Hippocampal formation (tissue), 2 donors: ENCODE measurements around the gene FAM149B1.

Source experiments
- DNase-seq, 2 donors: peaks; one replicate each; lab custom pipeline; 2025; lab: John Stamatoyannopoulos, UW

The FAM149B1 gene

DNA sequence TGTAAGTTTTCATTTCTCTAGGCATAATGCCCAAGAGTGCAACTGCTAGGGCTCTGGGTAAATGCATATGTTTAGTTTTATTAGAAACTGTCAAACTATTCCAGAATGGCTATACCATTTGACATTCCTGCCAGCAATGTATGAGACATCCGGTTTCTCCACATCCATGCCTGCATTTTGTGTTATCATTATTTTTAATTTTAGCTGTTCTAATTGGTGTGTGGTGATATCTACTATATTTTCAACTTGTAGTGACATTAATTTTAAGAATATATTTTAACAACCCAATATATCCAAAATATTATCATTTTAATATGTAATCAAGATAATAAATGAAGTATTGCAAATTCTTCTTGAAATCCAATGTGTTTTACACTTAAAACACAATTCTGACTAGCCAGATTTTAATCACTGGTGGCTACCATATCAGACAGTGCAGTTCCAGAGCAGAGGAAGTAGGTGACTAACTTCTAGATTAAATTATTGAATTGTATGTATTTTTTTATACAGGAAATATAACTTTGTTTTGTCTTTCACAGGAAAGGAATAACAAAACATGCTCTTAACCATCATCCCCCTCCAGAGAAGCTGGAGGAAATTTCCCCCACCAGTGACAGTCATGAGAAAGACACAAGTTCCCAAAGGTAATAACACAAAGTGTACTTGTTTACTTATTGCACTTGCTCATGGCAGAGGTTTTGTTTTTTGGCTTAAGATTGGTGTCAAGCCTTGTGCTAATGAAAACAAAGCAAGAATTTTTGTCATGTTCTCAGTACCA is 6.4 kb downstream of the FAM149B1 start:
- DNase-seq: no peak

DNA sequence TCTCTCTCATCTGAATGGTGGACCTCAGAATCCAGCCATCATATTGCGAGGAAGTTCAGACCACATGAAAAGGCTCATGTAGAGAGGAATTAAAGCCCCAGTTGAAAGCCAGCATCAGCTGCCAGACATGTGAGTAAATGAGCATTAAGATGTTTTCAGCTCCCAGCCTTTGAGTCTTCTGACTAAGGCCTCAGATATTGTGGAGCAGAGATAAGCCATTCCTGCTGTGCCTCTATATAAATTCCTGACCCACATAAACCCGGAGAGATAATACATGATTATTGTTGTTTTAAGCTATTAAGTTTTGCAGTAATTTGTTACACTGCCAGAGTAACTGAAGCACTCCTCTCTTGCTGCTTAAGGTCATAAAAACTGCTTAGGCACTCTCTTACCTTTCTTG is 14.6 kb downstream of the FAM149B1 start:
- no peak for DNase-seq

DNA sequence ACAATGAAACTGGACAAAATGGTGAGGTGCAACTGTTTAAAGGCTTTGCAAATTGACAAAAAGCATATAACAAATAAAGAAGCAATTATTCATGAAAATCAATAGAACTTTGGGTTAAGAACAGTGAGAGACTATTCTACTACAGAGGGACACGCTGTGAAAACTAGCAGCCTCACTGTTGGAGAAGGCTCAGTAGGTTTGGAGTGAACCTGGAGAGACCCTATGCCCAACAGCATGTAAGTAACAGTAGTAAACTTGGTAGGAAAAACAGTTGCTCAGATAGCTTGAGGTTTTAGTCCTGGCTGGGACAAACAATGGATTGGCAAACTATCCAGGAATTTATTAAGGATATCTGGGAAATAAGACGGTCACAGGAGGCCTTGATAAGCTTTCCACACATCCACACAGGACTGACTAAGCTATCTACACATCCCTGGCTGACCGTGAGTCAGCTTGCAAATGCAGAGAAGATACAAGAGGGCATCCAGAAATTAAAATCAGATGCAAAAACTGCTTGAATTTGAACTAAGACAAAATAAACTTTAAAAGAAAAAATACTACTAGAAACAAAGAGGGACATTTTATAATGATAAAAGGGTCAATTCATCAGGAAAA is 15.9 kb downstream of the FAM149B1 start:
- no peak for DNase-seq

DNA sequence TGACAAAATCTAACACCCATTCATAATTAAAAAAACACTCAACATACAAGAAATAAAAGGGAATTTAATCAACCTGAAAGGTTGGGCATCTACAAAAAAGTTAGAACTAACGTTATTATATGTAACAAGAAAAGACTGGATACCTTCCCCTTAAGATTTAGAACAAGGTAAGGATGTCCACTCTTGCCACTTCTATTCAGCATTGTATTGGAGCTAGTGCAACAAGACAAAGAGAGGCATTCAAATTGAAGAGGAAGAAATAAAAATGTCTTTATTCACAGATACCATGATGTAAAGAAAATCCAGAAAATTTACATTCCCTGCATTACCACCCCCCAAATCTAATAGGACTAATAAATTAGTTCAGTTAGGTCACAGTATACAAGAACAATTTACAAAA is 18.3 kb downstream of the FAM149B1 start:
- peak in 1 of 2 donors; percentile 1 for DNase-seq

DNA sequence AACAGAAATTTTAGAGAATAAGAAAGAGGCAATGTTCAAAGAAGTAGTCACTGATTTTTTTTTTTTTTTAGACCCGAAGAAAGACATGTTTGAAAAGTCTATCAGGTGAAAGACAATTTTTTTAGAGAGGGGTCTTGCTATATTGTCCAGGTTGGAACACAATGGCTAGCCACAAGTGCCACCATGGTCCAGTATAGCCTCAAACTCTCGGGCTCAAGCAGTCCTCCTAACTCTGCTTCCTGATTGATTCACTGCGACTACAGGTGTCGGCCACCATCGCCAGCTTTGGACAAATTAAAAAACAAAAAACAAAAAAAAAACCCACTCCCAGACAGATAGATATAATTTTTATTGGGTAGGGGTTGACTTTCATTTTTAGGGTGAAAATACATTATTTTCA is 22.3 kb downstream of the FAM149B1 start:
- DNase-seq: no peak

DNA sequence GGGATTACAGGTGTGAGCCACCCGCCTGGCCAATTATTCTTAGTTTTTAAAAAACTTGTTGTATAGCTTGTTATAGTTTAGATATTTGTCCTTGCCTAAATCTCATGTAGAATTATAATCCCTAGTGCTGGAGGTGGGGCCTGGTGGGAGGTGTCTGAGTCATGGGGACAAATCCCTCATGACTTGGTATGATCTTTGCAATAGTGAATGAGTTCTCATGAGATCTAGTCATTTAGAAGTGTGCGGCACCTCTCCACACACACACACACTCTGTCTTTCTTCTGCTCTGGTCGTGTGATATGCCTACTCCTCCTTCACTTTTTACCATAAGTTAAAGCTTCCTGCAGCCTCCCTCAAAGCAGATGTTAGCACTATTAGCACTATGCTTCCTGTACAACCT is 37.2 kb downstream of the FAM149B1 start:
- DNase-seq: no peak

DNA sequence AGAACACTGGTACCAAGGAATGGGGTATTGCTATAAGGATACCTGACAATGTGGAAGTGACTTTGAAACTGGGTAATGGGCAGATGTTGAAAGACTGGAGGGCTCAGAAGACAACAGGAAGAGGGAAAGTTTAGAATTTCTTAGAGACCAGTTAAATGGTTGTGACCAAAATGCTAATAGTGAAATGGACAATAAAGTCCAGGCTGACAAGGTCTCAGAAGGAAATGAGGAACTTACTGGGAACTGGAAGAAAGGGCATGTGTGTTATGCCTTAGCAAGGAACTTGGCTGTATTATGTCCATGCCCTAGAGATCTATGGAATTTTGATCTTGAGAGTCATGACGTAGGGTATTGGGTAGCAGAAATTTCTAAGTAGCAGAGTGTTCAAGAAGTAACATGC is 38.0 kb downstream of the FAM149B1 start:
- no peak for DNase-seq

DNA sequence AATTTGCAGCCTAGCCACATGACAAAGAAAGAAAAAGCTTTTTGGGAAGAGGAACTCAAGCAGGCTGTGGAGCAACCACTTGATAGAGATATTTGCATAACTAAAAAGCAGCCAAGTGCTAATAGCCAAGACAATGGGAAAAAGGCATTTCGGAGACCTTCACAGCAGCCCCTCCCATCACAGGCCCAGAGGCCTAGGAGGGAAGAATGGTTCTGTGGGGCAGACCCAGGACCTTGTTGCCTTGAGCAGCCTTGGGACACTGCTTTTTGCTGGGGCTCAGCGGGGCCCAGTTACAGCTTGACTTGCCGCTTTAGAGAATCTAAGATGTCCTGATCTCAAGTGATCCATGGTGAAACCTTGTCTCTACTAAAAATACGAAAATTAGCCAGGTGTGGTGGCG is 38.5 kb downstream of the FAM149B1 start:
- DNase-seq: no peak

DNA sequence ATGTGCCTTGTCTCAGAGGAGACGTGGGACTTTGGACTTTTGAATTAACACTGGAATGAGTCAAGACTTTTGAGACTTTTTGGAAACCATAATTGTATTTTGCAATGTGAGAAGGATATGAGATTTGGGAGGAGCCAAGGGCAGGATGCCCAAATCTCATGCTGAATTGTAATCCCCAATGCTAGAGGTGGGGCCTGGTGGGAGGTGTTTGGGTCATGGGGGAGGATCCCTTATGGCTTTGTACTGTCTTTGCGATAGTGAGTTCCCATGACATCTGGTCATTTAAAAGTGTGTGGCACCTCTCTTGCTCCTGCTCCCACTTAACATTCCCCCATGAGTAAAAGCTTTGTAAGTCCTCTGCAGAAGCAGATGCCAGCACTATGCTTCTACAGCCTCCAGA is 40.0 kb downstream of the FAM149B1 start:
- DNase-seq: no peak

DNA sequence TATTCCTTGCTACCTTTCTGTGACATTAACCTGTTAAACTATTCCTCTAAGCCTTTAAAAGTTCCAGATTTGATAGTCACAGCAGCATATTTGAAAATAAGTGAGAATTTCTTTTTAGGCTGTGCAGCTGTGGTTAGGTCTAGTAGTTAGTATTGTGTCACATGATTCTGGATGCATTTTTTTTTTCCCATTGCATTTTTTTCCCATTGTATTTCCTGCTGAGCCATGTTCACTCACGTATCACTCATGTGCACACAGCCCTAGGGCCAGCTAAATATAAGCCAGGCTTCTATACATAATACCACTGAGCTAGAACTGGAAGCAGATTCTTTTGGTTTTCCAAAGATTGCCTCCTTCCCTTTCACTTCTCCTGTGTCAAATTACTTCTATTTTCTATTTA is 41.8 kb downstream of the FAM149B1 start:
- DNase-seq: no peak

DNA sequence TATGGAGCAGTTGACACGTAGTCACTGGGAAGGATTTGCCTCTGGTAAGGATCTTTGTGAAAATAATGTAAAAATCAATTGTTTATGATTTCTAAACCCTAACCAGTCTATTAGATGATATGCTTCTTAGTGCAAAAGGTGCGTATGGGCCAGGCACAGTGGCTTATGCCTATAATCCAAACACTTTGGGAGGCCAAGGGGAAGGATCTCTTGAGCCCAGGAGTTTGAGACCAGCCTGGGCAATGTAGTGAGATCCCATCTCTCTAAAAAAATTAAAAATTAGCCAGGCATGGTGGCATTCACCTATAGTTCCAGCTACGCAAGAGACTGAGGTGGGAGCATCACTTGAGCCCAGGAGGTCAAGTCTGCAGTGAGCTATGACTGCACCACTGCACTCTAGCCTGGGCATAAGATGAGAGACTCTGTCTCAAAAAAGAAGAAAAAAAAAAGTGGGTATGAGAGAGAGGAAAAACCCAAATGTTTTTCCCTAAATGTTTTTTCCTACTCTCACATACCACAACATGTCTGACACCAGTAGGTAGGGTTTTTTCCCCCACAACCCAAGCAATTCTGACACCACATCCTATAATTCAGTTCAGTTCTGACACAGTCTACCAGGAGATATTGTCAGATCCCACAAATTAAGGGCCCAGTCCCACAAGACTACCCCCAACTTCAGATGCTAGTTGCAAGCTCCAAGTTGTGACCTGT is 42.6 kb downstream of the FAM149B1 start:
- DNase-seq: no peak

DNA sequence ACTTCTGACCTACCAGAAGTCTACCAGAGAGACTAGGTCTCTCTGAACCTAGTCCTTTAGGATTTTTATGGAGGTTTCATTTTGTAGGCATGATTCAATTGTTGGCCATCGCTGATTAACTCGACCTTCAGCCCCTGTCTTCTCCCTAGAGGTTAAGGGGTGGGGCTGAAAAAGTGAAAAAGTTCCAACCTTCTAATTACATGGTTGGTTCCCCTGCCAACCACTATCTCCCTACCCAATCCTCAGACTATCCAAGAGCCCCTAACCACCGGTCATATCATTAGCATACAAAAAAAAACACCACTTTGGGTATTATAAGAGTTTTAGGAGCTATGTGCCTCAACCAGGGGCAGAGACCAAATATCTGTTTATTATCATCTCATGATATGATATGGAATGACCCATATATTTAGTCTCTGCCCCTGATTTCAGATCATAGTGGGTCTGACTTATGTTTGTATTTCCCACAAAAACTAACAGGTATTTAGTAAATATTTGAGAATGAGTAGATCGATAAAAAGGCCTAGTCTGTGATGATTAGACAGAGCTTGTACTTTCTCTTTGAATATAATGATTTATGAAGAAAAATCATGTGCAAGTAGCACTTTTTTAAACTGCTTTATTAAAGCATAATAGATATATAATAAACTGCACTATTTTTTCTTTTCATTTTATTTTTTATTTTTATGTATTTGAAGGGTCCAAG is 43.3 kb downstream of the FAM149B1 start:
- no peak for DNase-seq

DNA sequence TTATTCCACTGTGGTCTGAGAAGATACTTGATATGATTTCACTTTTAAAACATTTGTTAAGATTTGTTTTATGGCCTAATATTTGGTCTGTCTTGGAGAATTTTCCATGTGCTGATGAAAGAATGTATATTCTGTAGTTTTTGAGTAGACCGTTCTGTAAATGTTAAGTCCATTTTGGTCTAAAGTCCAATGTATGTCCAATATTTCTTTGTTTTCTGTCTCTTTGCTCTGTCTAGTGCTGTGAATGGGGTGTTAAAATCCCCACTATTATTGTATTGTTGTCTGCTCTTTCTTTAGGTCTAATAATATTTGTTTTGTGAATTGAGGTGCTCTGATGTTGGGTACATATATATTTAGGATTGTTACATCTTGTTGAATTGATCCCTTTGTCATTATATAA is 47.8 kb downstream of the FAM149B1 start:
- no peak for DNase-seq

DNA sequence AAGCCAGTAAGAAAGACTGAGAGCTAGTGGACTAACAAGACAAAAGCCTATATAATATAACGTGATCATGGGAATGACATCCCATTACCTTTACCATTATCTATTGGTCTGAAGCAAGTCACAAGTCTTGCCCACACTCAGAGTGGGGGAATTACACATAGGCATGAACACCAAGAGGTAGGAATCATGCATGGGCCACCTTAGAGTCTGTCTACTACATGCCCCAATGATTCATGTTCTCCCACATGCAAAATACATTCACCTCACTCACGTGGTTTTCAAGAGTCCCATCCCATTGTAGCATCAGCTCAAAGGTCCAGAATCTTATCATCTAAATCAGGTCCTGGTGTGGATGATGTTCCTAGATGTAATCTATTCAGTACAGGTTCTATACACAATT is 49.7 kb downstream of the FAM149B1 start:
- DNase-seq: no peak

DNA sequence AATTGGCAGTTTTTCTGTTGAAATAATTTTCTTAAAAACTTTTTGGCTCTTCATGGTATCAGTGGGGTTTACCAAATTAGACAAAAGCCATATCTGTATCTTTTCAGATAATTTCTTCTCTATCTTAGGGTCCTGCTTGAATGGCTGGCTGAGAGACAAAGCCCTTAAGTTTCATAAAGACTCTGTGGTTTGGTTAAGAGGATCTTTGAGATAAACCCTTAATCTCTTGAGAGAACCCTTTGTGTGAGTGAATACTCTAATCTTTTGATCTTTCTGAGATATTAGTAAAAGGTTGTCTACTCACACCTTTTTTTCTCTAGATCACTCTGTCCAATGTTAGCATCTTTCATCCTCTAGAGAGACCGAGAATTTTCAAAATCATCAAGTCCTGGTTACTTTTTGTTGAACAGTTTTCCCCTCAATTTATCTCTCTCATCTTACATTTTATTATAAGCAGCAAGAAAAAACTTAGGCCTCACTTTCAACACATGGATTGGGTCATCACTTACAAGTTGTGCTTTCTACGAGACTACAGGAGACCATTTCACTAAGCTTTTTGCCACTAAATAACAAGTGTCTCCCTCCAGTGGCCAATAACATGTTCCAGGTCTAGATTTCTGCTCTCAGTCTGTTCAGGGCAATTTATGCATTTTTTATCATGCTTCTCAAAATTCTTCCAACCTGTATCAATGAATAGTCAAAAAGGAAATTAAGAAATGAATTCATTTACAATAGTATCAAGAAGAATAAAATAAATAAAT is 50.7 kb downstream of the FAM149B1 start:
- no peak for DNase-seq

DNA sequence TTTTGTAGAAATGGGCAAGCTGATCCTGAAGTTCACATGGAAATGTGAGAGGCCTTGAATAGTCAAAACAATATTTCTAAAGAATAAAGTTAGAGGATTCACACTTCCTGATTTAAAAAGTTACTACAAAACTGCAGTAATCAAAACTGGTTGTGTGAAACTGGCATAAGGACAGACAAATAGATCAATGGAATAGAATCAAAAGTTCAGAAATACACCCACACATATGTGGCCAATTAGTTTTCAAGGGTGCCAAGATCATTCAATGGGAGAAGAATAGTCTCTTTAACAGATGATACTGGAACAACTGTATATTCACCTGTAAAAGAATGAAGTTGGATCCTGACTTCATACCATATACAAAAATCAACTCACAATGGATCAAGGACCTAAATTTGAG is 51.5 kb downstream of the FAM149B1 start:
- DNase-seq: no peak

DNA sequence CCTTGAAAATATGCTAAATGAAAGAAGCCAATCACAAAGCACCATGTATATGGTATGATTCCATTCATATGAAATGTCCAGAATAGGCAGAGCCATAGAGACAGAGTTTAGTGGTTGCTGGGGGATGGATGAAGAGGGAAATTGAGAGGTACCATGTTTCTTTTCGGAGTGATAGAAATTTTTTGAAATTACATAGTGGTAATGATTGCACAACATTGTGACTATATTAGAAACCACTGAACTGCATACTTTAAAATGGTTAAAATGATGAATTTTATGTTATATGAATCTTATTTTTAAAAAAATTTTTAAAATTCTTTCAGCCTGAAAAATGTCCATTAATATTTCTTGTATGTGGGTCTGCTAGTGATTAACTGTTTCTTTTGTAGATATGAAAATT is 53.1 kb downstream of the FAM149B1 start:
- DNase-seq: no peak

DNA sequence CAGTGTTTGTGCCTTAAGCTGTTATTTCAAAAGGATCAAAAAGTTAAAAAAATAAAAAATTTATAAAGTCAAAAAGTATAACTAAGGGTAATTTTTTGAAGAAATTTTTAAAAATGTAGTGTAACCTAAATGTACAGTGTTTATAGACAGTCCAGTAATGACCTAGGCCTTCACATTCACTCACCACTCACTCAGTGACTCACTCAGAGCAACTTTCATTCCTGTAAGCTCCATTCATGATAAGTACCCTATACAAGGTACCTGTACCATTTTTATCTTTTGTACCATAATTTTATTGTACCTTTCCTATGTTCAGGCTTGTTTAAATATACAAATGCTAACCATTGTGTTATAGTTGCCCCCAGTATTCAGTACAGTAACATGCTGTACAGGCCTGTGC is 57.6 kb downstream of the FAM149B1 start:
- DNase-seq: no peak

DNA sequence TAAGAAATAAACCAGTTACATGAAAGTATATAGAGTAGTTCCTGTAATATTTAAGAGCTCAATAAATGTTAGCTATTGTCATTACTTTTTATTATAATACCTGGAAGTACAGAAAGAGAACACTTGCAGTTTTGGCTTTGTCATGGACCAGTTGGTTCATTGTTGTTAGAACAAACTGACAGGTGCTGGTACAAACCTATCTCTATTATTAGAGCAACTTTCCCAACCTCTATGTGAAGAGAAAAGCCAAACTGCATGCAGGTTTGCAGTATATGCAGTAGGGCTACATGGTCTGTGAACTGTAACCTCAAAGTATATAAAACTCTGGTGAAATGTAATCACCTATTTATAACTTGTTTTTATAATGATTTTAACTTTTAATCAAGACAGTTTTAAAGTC is 58.7 kb downstream of the FAM149B1 start:
- no peak for DNase-seq

DNA sequence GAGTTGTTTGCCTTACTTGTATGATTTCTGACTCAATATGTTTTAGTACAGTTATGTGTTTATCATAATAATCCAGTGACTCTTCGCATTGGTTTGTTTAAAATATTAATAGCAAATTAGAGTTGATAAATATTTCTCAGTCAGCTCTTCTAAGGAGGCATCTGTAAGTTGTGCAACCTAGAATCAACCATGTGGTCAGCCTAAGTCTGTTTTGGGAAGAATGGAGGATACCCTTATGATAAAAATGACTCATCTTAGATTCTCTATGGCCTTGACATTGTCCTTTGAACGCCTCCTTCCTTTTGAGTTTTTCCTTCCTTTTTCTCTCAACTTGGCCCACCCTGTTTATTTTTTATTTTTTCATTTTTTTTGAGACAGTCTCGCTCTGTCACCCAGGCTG is 60.3 kb downstream of the FAM149B1 start:
- DNase-seq: no peak

DNA sequence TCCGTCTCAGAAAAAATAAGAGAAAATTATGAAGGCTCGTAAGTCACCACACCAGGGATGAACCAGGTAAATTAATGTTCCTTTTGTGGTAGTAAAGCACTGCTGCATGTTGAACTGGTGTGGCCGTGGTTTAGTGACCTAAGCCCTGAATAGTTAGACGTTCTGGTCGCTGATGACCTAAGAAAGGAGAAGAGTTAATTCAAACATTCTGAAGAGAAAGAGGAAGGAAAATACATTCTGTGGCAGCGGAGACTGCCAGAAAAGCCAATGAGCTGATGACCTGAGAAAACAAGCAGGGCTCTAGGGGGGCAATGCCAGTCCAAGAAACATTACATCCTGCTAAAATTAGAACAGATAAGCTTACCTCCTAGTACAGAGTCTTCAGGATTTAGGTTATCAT is 61.6 kb downstream of the FAM149B1 start:
- no peak for DNase-seq

DNA sequence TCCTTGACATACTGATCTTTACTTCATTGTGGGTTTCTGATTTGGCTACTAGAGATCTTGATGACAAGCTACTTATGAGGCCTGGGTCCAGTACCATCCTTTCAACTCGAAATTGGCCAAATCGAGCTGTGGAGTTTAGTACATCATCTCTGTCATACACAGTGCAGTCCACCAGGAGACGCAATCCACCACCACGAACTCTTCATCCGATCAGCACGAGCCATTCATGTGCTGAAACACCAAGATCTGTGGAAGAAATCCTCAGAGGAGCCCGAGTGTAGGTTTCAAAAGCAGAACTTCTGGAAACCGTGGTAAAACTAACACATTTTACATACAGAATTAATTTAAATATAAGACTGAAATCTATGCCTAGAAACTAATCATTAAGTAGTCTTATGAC is 65.0 kb downstream of the FAM149B1 start:
- no peak for DNase-seq
